ENCODE data around the gene SYCE3.

SYCE3 gene

DNA sequence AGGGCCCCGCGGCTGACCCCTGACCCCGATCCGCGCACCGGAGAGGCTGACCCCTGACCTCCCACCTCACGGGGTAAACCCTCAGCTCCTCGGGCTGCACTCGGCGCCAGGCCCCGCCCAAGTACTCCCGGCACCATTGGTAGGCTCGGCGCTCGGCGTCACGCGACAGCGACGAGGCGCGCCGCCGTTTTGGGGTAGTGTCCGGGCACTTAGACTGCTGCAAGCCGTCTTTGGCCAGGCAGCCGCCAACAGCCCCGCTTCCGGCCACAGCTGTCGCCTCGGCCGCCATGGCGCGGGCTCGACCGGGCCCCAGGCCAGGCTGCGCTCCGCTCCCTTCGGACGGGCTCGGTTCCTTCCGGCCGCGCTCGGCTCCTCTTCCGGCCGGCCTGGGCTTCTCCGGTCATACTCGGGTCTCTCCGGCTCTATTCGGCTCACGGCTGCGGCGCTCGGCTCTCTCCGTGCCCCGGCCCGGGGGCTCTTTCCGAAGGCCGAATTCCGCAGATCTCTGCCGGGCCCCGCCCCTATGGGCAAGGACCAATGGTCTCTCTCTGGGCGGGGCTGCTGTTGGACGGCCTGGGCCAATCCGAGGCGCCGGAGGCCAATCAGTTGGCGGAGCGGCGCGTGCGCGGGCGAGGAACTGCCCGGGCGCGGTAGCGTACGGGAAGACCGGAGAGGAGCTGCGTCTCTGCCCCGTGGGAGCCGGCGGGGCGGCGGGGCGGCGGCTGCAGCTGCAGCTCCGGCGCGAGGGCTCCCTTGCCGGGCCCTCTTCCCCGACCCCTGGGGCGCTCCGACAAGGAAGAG lies 20.0 kb upstream of the SYCE3 start, which contains the start of gene CHKB (continued):
- TF ChIP-seq ZNF513 (tag by site-specific recombination; IDR thresholded peaks at IDR 0.05) (no peak), ZNF311 (tag by site-specific recombination; IDR thresholded peaks at IDR 0.05; ENCODE audit: borderline replicate concordance) (no peak), ZFP37 (tag by site-specific recombination; IDR thresholded peaks at IDR 0.05) (peak; percentile 31; the same call in 1 of the 2 replicates), OVOL3 (tag by site-specific recombination; IDR thresholded peaks at IDR 0.05) (0 out of 2 replicates have a peak, but pooled peaks have one; percentile 37), SP2 (tag by site-specific recombination; IDR thresholded peaks at IDR 0.05) (peak; percentile 86), OSR2 (tag by site-specific recombination; IDR thresholded peaks at IDR 0.05) (no peak), ZNF510 (tag by site-specific recombination; IDR thresholded peaks at IDR 0.05; ENCODE audit: insufficient replicate concordance) (no peak), ZSCAN30 (tag by site-specific recombination; IDR thresholded peaks at IDR 0.05) (peak; percentile 86), TCF7L2 (IDR thresholded peaks at IDR 0.05; ENCODE audit: borderline replicate concordance, low read depth, low read length) (no peak), ZNF37A (tag by site-specific recombination; IDR thresholded peaks at IDR 0.05) (no peak), ZNF184 (tag by site-specific recombination; IDR thresholded peaks at IDR 0.05) (no peak), ZNF76 (tag by site-specific recombination; IDR thresholded peaks at IDR 0.05; ENCODE audit: borderline replicate concordance, low read depth) (peak; percentile 42; the same call in 1 of the 2 replicates), ZNF626 (tag by site-specific recombination; IDR thresholded peaks at IDR 0.05) (no peak), ZNF350 (tag by site-specific recombination; IDR thresholded peaks at IDR 0.05) (no peak), ZNF555 (tag by site-specific recombination; conservative IDR thresholded peaks at IDR 0.05) (no peak), ZNF169 (tag by site-specific recombination; IDR thresholded peaks at IDR 0.05) (no peak), MEIS1 (CRISPR knock-in tag; IDR thresholded peaks at IDR 0.05; ENCODE audit: borderline replicate concordance) (no peak), ZBTB49 (tag by site-specific recombination; IDR thresholded peaks at IDR 0.05; ENCODE audit: low read depth) (no peak), GLI4 (tag by site-specific recombination; IDR thresholded peaks at IDR 0.05) (no peak), ZNF600 (tag by site-specific recombination; IDR thresholded peaks at IDR 0.05) (no peak), YY2 (tag by site-specific recombination; IDR thresholded peaks at IDR 0.05) (peak; percentile 81), KLF9 (tag by site-specific recombination; IDR thresholded peaks at IDR 0.05; ENCODE audit: low read depth) (peak; percentile 63), ZNF701 (tag by site-specific recombination; IDR thresholded peaks at IDR 0.05) (no peak), ZNF560 (tag by site-specific recombination; IDR thresholded peaks at IDR 0.05; ENCODE audit: borderline replicate concordance) (no peak), ZNF704 (tag by site-specific recombination; IDR thresholded peaks at IDR 0.05) (no peak), ZNF146 (tag by site-specific recombination; IDR thresholded peaks at IDR 0.05) (no peak), SP3 (tag by site-specific recombination; IDR thresholded peaks at IDR 0.05) (peak; percentile 40), ZNF112 (tag by site-specific recombination; IDR thresholded peaks at IDR 0.05) (no peak)
- TF ChIP-seq, protein P1, sequence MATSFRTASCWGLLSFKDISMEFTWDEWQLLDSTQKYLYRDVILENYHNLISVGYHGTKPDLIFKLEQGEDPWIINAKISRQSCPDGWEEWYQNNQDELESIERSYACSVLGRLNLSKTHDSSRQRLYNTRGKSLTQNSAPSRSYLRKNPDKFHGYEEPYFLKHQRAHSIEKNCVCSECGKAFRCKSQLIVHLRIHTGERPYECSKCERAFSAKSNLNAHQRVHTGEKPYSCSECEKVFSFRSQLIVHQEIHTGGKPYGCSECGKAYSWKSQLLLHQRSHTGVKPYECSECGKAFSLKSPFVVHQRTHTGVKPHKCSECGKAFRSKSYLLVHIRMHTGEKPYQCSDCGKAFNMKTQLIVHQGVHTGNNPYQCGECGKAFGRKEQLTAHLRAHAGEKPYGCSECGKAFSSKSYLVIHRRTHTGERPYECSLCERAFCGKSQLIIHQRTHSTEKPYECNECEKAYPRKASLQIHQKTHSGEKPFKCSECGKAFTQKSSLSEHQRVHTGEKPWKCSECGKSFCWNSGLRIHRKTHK (tag by site-specific recombination; IDR thresholded peaks at IDR 0.05): no peak
- TF ChIP-seq, protein P2, sequence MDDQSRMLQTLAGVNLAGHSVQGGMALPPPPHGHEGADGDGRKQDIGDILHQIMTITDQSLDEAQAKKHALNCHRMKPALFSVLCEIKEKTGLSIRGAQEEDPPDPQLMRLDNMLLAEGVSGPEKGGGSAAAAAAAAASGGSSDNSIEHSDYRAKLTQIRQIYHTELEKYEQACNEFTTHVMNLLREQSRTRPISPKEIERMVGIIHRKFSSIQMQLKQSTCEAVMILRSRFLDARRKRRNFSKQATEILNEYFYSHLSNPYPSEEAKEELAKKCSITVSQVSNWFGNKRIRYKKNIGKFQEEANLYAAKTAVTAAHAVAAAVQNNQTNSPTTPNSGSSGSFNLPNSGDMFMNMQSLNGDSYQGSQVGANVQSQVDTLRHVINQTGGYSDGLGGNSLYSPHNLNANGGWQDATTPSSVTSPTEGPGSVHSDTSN (CRISPR knock-in tag; IDR thresholded peaks at IDR 0.05): peak; percentile 70
